Keratinocyte (primary cell): ENCODE data around the gene PPP1R1C. TPM values are rescaled to one million over a fixed set of nuclear protein-coding genes. Genes with fewer than 3 reads are reported as not detected.

ENCODE experiments used
- DNase-seq: peaks from one replicate; pipeline ENCODE4 v3.0.0-alpha.2; 2011; ENCODE audit warnings: low read depth, missing footprints, low spot score
- FAIRE-seq: peaks from 2 replicates; lab custom pipeline; 2011; peaks lifted over from hg19 to GRCh38; lab: Jason Lieb, UNC
- H2AFZ ChIP-seq: 2 replicates; pipeline ENCODE4 v1.6.0; 2012; ENCODE audit warnings: low read length, control low read depth, inconsistent platforms; ENCODE audit not compliant: control insufficient read depth
- H3K27ac ChIP-seq: 2 replicates; pipeline ENCODE4 v1.5.1; 2011; ENCODE audit warnings: low read length; ENCODE audit not compliant: control insufficient read depth, insufficient read depth
- H3K27me3 ChIP-seq: 3 replicates; pipeline ENCODE4 v1.6.0; 2011; ENCODE audit warnings: low read length; ENCODE audit not compliant: control insufficient read depth, insufficient read depth; ENCODE audit errors: extremely low read depth
- H3K36me3 ChIP-seq, 2 experiments: 2 replicates in 1 of 2; 3 replicates in 1 of 2; pipeline ENCODE4 v1.5.1; 2011; ENCODE audit warnings: low read length in 2 of 2, mild to moderate bottlenecking in 1 of 2; ENCODE audit not compliant: control insufficient read depth in 2 of 2, insufficient read depth in 2 of 2; ENCODE audit errors: extremely low read depth in 1 of 2
- H3K4me1 ChIP-seq: 3 replicates; pipeline ENCODE4 v1.5.1; 2011; ENCODE audit warnings: low read length; ENCODE audit not compliant: control insufficient read depth, insufficient read depth; ENCODE audit errors: extremely low read depth
- H3K4me2 ChIP-seq: 3 replicates; pipeline ENCODE4 v1.6.0; 2011; ENCODE audit warnings: low read depth, low read length; ENCODE audit not compliant: control insufficient read depth, insufficient read depth; ENCODE audit errors: extremely low read depth
- H3K4me3 ChIP-seq, 3 experiments: fragments of 200-600 bp in 1 of 3; sonication (generic) in 1 of 3; 2 replicates in 2 of 3; 3 replicates in 1 of 3; pipeline ENCODE4 v1.5.1; 2011 to 2016; ENCODE audit warnings: low read length in 3 of 3, mild to moderate bottlenecking in 3 of 3, control low read depth in 2 of 3, inconsistent platforms in 1 of 3, low read depth in 1 of 3, mixed read lengths in 1 of 3, mixed run types in 1 of 3, moderate library complexity in 1 of 3; ENCODE audit not compliant: control insufficient read depth in 2 of 3, insufficient read depth in 2 of 3; ENCODE audit errors: extremely low read depth in 1 of 3
- H3K79me2 ChIP-seq: 2 replicates; pipeline ENCODE4 v1.6.0; 2012; ENCODE audit warnings: low read length; ENCODE audit not compliant: control insufficient read depth, insufficient read depth
- H3K9ac ChIP-seq: 3 replicates; pipeline ENCODE4 v1.6.0; 2011; ENCODE audit warnings: low read length; ENCODE audit not compliant: control insufficient read depth, insufficient read depth; ENCODE audit errors: extremely low read depth
- H3K9me1 ChIP-seq: 3 replicates; pipeline ENCODE4 v1.6.0; 2011; ENCODE audit warnings: low read length; ENCODE audit not compliant: control insufficient read depth, insufficient read depth; ENCODE audit errors: extremely low read depth
- H3K9me3 ChIP-seq: 2 replicates; pipeline ENCODE4 v1.5.1; 2012; ENCODE audit warnings: low read depth, low read length; ENCODE audit not compliant: control insufficient read depth
- H4K20me1 ChIP-seq: 3 replicates; pipeline ENCODE4 v1.6.0; 2011; ENCODE audit warnings: low read length; ENCODE audit not compliant: control insufficient read depth, insufficient read depth; ENCODE audit errors: extremely low read depth
- CTCF ChIP-seq, 3 experiments: IDR thresholded peaks in 1 of 3; conservative IDR thresholded peaks in 1 of 3; optimal IDR thresholded peaks in 1 of 3; 2 replicates in 2 of 3; 3 replicates in 1 of 3; pipeline versions ENCODE3 to v1.5.1; 2011; ENCODE audit warnings: low read length in 3 of 3, mild to moderate bottlenecking in 3 of 3, moderate library complexity in 2 of 3, control low read depth in 1 of 3, inconsistent platforms in 1 of 3; ENCODE audit not compliant: insufficient read depth in 2 of 3; ENCODE audit errors: extremely low read depth in 1 of 3
- EZH2 ChIP-seq: IDR thresholded peaks from one replicate; pipeline ENCODE4 v1.6.1; 2012; ENCODE audit warnings: inconsistent platforms, mild to moderate bottlenecking, low read length, moderate library complexity
- dilution Hi-C: fragments of 300-500 bp; cut with MboI; formaldehyde crosslinking; loops from one replicate; pipeline ENCODE4 v1.7.0; 2020; ENCODE audit warnings: low sequenced_read_pairs; ENCODE audit not compliant: extremely low pct_ligation_motif_present
- polyA minus RNA-seq, 3 experiments: library from RNA; depleted of rRNA, polyadenylated mRNA; stranded (reverse); fragments of >200 nt; gene quantifications; 1 replicate in 1 of 3; 2 replicates in 1 of 3; 3 replicates in 1 of 3; pipeline ENCODE4 v1.2.3, GENCODE V29; 2011
- polyA plus RNA-seq, 5 experiments: library from polyadenylated mRNA; depleted of rRNA in 3 of 5; stranded (reverse) in 3 of 5; stranded (forward) in 1 of 5; unstranded in 1 of 5; fragments of >200 nt; gene quantifications; 1 replicate in 1 of 5; 2 replicates in 3 of 5; 3 replicates in 1 of 5; pipeline versions ENCODE4 v1.2.1 to v1.2.3, GENCODE V29; 2011 to 2012; ENCODE audit warnings: missing spikeins in 2 of 5, low read depth in 1 of 5, low replicate concordance in 1 of 5

PPP1R1C gene
- polyA plus RNA-seq = 3.0 to 4.3 TPM (median 3.1 TPM) in 3 replicates
- polyA plus RNA-seq (2011; ENCODE audit: low read depth) = 0.45 TPM
- polyA plus RNA-seq (2011; cell fraction: cytosol; rRNA removed) = 2.6 and 5.5 TPM in 2 replicates
- polyA plus RNA-seq (2011; cell fraction: nucleus; rRNA removed) = 2.1 and 3.5 TPM in 2 replicates
- 1.7 and 7.5 TPM in 2 replicates for polyA plus RNA-seq (2012; ENCODE audit: low replicate concordance)
- polyA minus RNA-seq = 1.1 to 1.7 TPM in 2 of 3 replicates, not detected in the other
- not detected for polyA minus RNA-seq (2011; cell fraction: cytosol; rRNA and poly(A)+ RNA removed)
- 1.2 and 2.7 TPM in 2 replicates for polyA minus RNA-seq (2011; cell fraction: nucleus; rRNA and poly(A)+ RNA removed)

DNA sequence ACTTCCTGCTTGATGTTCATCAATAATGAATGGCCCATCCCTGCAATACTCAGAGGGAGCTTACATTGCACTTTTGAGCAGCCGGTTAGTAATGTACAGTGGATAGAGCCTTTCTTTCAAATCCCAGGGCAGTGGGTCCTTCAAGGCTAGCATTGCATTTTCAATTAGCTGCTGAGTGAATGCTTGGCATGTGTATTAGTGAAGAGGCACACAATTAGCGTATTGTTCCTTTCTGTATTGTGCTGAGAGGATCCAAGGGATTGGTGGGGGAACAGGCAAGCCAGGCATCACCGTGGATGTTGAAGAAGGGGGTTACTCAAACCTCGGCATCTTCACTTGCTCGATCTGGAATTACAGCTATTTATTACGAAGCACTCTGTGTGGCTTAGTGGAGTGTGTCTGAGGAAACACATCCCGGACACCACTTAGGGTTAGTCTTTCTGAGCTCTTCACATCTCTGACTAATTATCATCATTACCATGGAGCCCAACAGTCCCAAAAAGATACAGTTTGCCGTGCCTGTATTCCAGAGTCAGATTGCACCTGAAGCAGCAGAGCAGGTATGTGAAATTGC lies at the start of gene PPP1R1C:
PPP1R1C (plus strand) TSS at position 222 of the 574 bp plus-strand sequence; CDS start at position 480, 258 bp downstream.
- FAIRE-seq = no peak
- H3K9ac ChIP-seq = no peak within 1 kb of the TSS
- H3K36me3 ChIP-seq = no peaks in the 10 kb centered on the region
- no peaks in the 10 kb centered on the region for H3K27me3 ChIP-seq
- H3K79me2 ChIP-seq = no peaks in the 10 kb centered on the region
- H3K4me1 ChIP-seq = no peaks in the 10 kb centered on the region
- H3K9me3 ChIP-seq = no peaks in the 10 kb centered on the region
- no peak within 1 kb of the TSS for H2AFZ ChIP-seq
- DNase-seq = no peak
- no peaks in the 10 kb centered on the region for H4K20me1 ChIP-seq
- no peak for TF ChIP-seq CTCF (optimal IDR thresholded peaks at IDR 0.05 in 1 of 3, IDR thresholded peaks at IDR 0.05 in 1 of 3, conservative IDR thresholded peaks at IDR 0.05 in 1 of 3; ENCODE audit: extremely low read depth in 1 of 3, insufficient read depth in 2 of 3, low read length in 3 of 3)
- no peak for TF ChIP-seq EZH2
- H3K4me2 ChIP-seq = no peak within 1 kb of the TSS
- H3K4me3 ChIP-seq = no peak within 1 kb of the TSS
- H3K27ac ChIP-seq = no peak within 1 kb of the TSS
- dilution Hi-C loops = no loop called here
- no peaks in the 10 kb centered on the region for H3K9me1 ChIP-seq

DNA sequence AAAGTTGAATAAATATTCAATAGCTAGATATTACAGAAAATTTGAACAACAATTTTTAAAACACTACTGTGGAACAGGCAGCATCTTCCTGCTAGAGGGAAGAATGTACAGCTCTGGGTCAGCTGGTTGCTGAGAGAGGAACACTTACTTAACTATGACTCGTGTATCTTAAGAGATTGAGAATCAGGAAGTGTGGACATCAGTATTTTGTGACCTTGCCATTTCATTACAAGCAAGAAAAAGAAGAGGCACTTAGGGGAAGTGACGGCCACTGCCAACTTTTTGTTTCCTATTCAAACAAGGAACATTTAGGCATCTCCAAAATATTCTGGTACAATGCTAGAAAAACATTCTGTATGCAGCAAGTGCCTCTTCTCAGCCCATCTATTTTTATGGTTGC lies 48.2 kb upstream of the PPP1R1C start:
- H3K27ac ChIP-seq = no peak overlapping the region
- TF ChIP-seq CTCF (optimal IDR thresholded peaks at IDR 0.05 in 1 of 3, IDR thresholded peaks at IDR 0.05 in 1 of 3, conservative IDR thresholded peaks at IDR 0.05 in 1 of 3; ENCODE audit: extremely low read depth in 1 of 3, insufficient read depth in 2 of 3, low read length in 3 of 3) = no peak
- no peak for TF ChIP-seq EZH2
- no peaks in the 10 kb centered on the region for H3K36me3 ChIP-seq
- H4K20me1 ChIP-seq = no peaks in the 10 kb centered on the region
- no peak for DNase-seq
- FAIRE-seq = peak; percentile 58
- H3K4me1 ChIP-seq = peaks cover 3% of the 10 kb centered on the region
- no peak overlapping the region for H3K9ac ChIP-seq
- no peaks in the 10 kb centered on the region for H3K9me3 ChIP-seq
- dilution Hi-C loops = no loop called here
- no peak overlapping the region for H3K4me3 ChIP-seq
- H3K27me3 ChIP-seq = no peaks in the 10 kb centered on the region
- peak overlapping the region; percentile 4 for H2AFZ ChIP-seq
- H3K4me2 ChIP-seq = no peak overlapping the region
- no peaks in the 10 kb centered on the region for H3K79me2 ChIP-seq
- H3K9me1 ChIP-seq = no peaks in the 10 kb centered on the region
